OCI-LY1 (cell line): ENCODE results near the gene OMP.

Experiments
- EZH2 ChIP-seq: fragments of 200-600 bp; sonication (generic), shearing (Covaris generic); IDR thresholded peaks from 2 replicates; pipeline ENCODE4 v1.8.0; 2017; ENCODE audit warnings: borderline replicate concordance, mixed run types, mild to moderate bottlenecking, antibody characterized with exemption, low read length, moderate library complexity, mixed read lengths
- TF ChIP-seq, protein P1 (sequence below): fragments of 200-600 bp; sonication (generic), shearing (Covaris generic); IDR thresholded peaks from 2 replicates; pipeline ENCODE4 v1.5.1; 2017; ENCODE audit warnings: mild to moderate bottlenecking, antibody characterized with exemption, low read length, moderate library complexity, mixed read lengths

- TF ChIP-seq, protein P1, sequence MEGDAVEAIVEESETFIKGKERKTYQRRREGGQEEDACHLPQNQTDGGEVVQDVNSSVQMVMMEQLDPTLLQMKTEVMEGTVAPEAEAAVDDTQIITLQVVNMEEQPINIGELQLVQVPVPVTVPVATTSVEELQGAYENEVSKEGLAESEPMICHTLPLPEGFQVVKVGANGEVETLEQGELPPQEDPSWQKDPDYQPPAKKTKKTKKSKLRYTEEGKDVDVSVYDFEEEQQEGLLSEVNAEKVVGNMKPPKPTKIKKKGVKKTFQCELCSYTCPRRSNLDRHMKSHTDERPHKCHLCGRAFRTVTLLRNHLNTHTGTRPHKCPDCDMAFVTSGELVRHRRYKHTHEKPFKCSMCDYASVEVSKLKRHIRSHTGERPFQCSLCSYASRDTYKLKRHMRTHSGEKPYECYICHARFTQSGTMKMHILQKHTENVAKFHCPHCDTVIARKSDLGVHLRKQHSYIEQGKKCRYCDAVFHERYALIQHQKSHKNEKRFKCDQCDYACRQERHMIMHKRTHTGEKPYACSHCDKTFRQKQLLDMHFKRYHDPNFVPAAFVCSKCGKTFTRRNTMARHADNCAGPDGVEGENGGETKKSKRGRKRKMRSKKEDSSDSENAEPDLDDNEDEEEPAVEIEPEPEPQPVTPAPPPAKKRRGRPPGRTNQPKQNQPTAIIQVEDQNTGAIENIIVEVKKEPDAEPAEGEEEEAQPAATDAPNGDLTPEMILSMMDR, result no peak
- TF ChIP-seq EZH2, result no peak
Measured at GRCh38 chr11:77083566-77084245, 18.9 kb upstream of the OMP start.
